OCI-LY7 (cell line): ENCODE data around the gene CDC42EP1.

ENCODE experiments used
- CTCF ChIP-seq: fragments of 200-600 bp; sonication (generic); conservative IDR thresholded peaks from 2 replicates; pipeline ENCODE4 v1.5.1; 2014; ENCODE audit warnings: mild to moderate bottlenecking, antibody characterized with exemption, low read length, moderate library complexity, mixed read lengths
- EZH2phosphoT487 ChIP-seq: fragments of 200-600 bp; sonication (generic); IDR thresholded peaks from 2 replicates; pipeline ENCODE4 v1.6.1; 2018; ENCODE audit warnings: low read depth, borderline replicate concordance, mild to moderate bottlenecking, mixed run types, antibody characterized with exemption, low read length, moderate library complexity, mixed read lengths

GRCh38 chr22:37617431-37617830 lies 57.2 kb downstream of the CDC42EP1 start:
- TF ChIP-seq CTCF: no peak
- TF ChIP-seq EZH2phosphoT487: no peak
